Measurements from ENCODE around the gene CCDC91.

Gene CCDC91

GRCh38 chr12:28543021-28543890 is 353.0 kb downstream of the CCDC91 start:
- no peak for DNase-seq

- no peak for DNase-seq
These were observed 360.8 kb downstream of the CCDC91 start for GRCh38 chr12:28550757-28551704.

- no peak for DNase-seq
These were observed 362.2 kb downstream of the CCDC91 start for GRCh38 chr12:28552251-28552970.

GRCh38 chr12:28555748-28556147 is 365.5 kb downstream of the CCDC91 start:
- DNase-seq = no peak

GRCh38 chr12:28558250-28558649 is 368.0 kb downstream of the CCDC91 start:
- no peak for DNase-seq

- DNase-seq = no peak
These were observed 373.0 kb downstream of the CCDC91 start for GRCh38 chr12:28563286-28563685.

- no peak for DNase-seq
These were observed 373.7 kb downstream of the CCDC91 start for GRCh38 chr12:28563936-28564335.

- no peak for DNase-seq
These were observed 377.9 kb downstream of the CCDC91 start for GRCh38 chr12:28568118-28568517.

GRCh38 chr12:28568704-28569103 is 378.4 kb downstream of the CCDC91 start:
- no peak for DNase-seq

GRCh38 chr12:28569698-28570411 is 379.6 kb downstream of the CCDC91 start:
- DNase-seq = no peak

- DNase-seq = no peak
These were observed 380.6 kb downstream of the CCDC91 start for GRCh38 chr12:28570811-28571210.

- no peak for DNase-seq
These were observed 384.7 kb downstream of the CCDC91 start for GRCh38 chr12:28574746-28575592.

- no peak for DNase-seq
These were observed 385.4 kb downstream of the CCDC91 start for GRCh38 chr12:28575593-28576205.

GRCh38 chr12:28578361-28578760 is 388.1 kb downstream of the CCDC91 start:
- no peak for DNase-seq

GRCh38 chr12:28578833-28579252 is 388.6 kb downstream of the CCDC91 start:
- no peak for DNase-seq

- no peak for DNase-seq
These were observed 392.6 kb downstream of the CCDC91 start for GRCh38 chr12:28582672-28583376.

- no peak for DNase-seq
These were observed 393.5 kb downstream of the CCDC91 start for GRCh38 chr12:28583701-28584261.

GRCh38 chr12:28585146-28585545 is 394.9 kb downstream of the CCDC91 start:
- no peak for DNase-seq

- DNase-seq = no peak
These were observed 396.2 kb downstream of the CCDC91 start for GRCh38 chr12:28586481-28586880.

GRCh38 chr12:28591831-28592230 is 401.6 kb downstream of the CCDC91 start:
- no peak for DNase-seq

All from CD4-positive, alpha-beta T cell treated with Interleukin-15 for 1 hour (primary cell).